ENCODE measurements around the gene RPL18.

DNA sequence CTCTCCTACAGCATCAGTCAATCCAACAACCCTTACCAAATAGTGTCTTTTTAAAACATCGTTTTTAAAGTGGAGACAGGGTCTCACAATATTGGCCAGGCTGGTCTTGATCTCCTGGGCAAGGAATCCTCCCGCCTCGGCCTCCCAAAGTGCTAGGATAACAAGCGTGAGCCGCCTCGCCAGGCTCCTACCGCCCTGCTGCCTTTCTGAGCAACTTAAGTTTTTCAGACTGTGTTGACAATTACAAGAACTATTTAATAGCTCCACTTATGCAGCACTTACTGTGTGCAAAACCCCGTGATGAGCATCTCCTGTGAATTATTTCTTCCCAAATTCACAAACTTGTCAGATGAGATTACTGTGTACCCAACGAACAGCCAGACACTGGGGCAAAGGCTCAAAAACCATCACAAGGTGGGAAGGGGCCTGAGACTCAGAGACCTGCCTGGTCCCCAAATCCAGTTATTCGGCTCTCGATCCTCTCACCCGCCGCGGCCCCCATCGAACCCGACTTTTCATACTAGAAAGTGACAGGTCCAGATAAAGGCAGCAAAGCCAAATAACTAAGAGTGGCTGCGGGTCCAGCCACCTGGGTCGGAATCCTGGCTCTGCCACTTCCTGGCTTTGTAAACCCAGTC is 581 bp downstream of the RPL18 start:
- TF ChIP-seq CTCF (conservative IDR thresholded peaks at IDR 0.05; ENCODE audit: low read depth, low read length) (no peak), EZH2 (IDR thresholded peaks at IDR 0.05; ENCODE audit: borderline replicate concordance, low read depth, low read length, poor library complexity, severe bottlenecking) (no peak)
